Mesenchymal stem cell (in vitro differentiated cells and primary cell): Measurements from ENCODE around the gene MYCBPAP.

Experiments
- DNase-seq: peaks from one replicate; pipeline ENCODE4 v3.0.0-alpha.2; 2013
- H2AFZ ChIP-seq: one replicate; pipeline ENCODE4 v1.6.1; 2013; ENCODE audit warnings: low read depth, mild to moderate bottlenecking, control low read depth, inconsistent platforms, low read length, moderate library complexity
- H2AK5ac ChIP-seq: 2 replicates; pipeline ENCODE4 v1.6.1; 2013; ENCODE audit warnings: low read length, moderate library complexity, mild to moderate bottlenecking, inconsistent platforms; ENCODE audit not compliant: severe bottlenecking
- H2BK120ac ChIP-seq: one replicate; pipeline ENCODE4 v1.6.1; 2013; ENCODE audit warnings: low read depth, mild to moderate bottlenecking, inconsistent platforms, low read length, moderate library complexity
- H2BK12ac ChIP-seq, 2 experiments: one replicate each; pipeline ENCODE4 v1.6.1; 2013; ENCODE audit warnings: inconsistent platforms in 2 of 2, low read length in 2 of 2, mild to moderate bottlenecking in 2 of 2, moderate library complexity in 2 of 2, control low read depth in 1 of 2
- H2BK15ac ChIP-seq: one replicate; pipeline ENCODE4 v1.6.1; 2013; ENCODE audit warnings: mild to moderate bottlenecking, low read depth, inconsistent platforms; ENCODE audit not compliant: poor library complexity, severe bottlenecking
- H2BK5ac ChIP-seq: 2 replicates; pipeline ENCODE4 v1.6.1; 2013; ENCODE audit warnings: low read depth, mild to moderate bottlenecking, low read length, control low read depth, inconsistent platforms; ENCODE audit not compliant: poor library complexity, severe bottlenecking
- H3K14ac ChIP-seq, 2 experiments: one replicate each; pipeline ENCODE4 v1.6.1; 2013; ENCODE audit warnings: inconsistent platforms in 2 of 2, low read length in 2 of 2, control low read depth in 1 of 2, mild to moderate bottlenecking in 1 of 2, moderate library complexity in 1 of 2
- H3K18ac ChIP-seq, 2 experiments: one replicate each; pipeline ENCODE4 v1.6.1; 2013; ENCODE audit warnings: inconsistent platforms in 2 of 2, low read length in 2 of 2, control low read depth in 1 of 2, low read depth in 1 of 2, mild to moderate bottlenecking in 1 of 2
- H3K23ac ChIP-seq, 2 experiments: one replicate each; pipeline ENCODE4 v1.6.1; 2013; ENCODE audit warnings: inconsistent platforms in 2 of 2, low read length in 2 of 2, mild to moderate bottlenecking in 2 of 2, moderate library complexity in 2 of 2, control low read depth in 1 of 2
- H3K27ac ChIP-seq: 2 replicates; pipeline ENCODE4 v1.5.1; 2013; ENCODE audit warnings: mild to moderate bottlenecking, moderate library complexity, low read length, control low read depth, inconsistent platforms; ENCODE audit not compliant: poor library complexity, severe bottlenecking
- H3K27me3 ChIP-seq, 2 experiments: 2 replicates each; pipeline versions ENCODE4 v1.6.1 to v1.7.0; 2013; ENCODE audit warnings: low read length in 2 of 2, mild to moderate bottlenecking in 2 of 2, moderate library complexity in 2 of 2, control low read depth in 1 of 2, inconsistent platforms in 1 of 2; ENCODE audit not compliant: control insufficient read depth in 1 of 2, insufficient read depth in 1 of 2
- H3K36me3 ChIP-seq, 2 experiments: 2 replicates each; pipeline versions ENCODE4 v1.6.1 to v1.7.0; 2013; ENCODE audit warnings: low read length in 2 of 2, control low read depth in 1 of 2, inconsistent platforms in 1 of 2, low read depth in 1 of 2, mild to moderate bottlenecking in 1 of 2; ENCODE audit not compliant: insufficient read depth in 2 of 2, control insufficient read depth in 1 of 2
- H3K4ac ChIP-seq, 2 experiments: one replicate each; pipeline ENCODE4 v1.6.1; 2013; ENCODE audit warnings: inconsistent platforms in 2 of 2, low read length in 2 of 2, mild to moderate bottlenecking in 2 of 2, moderate library complexity in 2 of 2, control low read depth in 1 of 2, low read depth in 1 of 2
- H3K4me1 ChIP-seq: 2 replicates; pipeline ENCODE4 v1.6.1; 2013; ENCODE audit warnings: low read depth, low read length, control low read depth; ENCODE audit not compliant: control insufficient read depth, insufficient read depth
- H3K4me2 ChIP-seq: 2 replicates; pipeline ENCODE4 v1.6.1; 2013; ENCODE audit warnings: low read length, mild to moderate bottlenecking, inconsistent platforms; ENCODE audit not compliant: poor library complexity, severe bottlenecking
- H3K4me3 ChIP-seq, 2 experiments: 2 replicates each; pipeline versions ENCODE4 v1.5.1 to v1.7.0; 2013; ENCODE audit warnings: low read length in 2 of 2, mild to moderate bottlenecking in 2 of 2, control low read depth in 1 of 2, low read depth in 1 of 2; ENCODE audit not compliant: insufficient read depth in 1 of 2
- H3K79me1 ChIP-seq: replicated peaks from 2 replicates; pipeline ENCODE4 v1.6.1; 2013; ENCODE audit warnings: mild to moderate bottlenecking, control low read depth, low read length, inconsistent platforms; ENCODE audit not compliant: poor library complexity, severe bottlenecking
- H3K9ac ChIP-seq: 2 replicates; pipeline ENCODE4 v1.7.0; 2013; ENCODE audit warnings: mild to moderate bottlenecking, low read length, moderate library complexity
- H3K9me3 ChIP-seq: 2 replicates; pipeline ENCODE4 v1.7.0; 2013; ENCODE audit warnings: mild to moderate bottlenecking, low read length; ENCODE audit not compliant: control insufficient read depth
- H4K8ac ChIP-seq: one replicate; pipeline ENCODE4 v1.6.1; 2013; ENCODE audit warnings: inconsistent platforms, mild to moderate bottlenecking, low read length, moderate library complexity
- H4K91ac ChIP-seq: one replicate; pipeline ENCODE4 v1.6.1; 2013; ENCODE audit warnings: mild to moderate bottlenecking, low read length, inconsistent platforms
- WGBS: methylation state at CpG from one replicate; pipeline ENCODE4 v1.1.7; 2013; ENCODE audit warnings: mixed read lengths; 5-methylcytosine and 5-hydroxymethylcytosine counted together

Gene MYCBPAP

DNA sequence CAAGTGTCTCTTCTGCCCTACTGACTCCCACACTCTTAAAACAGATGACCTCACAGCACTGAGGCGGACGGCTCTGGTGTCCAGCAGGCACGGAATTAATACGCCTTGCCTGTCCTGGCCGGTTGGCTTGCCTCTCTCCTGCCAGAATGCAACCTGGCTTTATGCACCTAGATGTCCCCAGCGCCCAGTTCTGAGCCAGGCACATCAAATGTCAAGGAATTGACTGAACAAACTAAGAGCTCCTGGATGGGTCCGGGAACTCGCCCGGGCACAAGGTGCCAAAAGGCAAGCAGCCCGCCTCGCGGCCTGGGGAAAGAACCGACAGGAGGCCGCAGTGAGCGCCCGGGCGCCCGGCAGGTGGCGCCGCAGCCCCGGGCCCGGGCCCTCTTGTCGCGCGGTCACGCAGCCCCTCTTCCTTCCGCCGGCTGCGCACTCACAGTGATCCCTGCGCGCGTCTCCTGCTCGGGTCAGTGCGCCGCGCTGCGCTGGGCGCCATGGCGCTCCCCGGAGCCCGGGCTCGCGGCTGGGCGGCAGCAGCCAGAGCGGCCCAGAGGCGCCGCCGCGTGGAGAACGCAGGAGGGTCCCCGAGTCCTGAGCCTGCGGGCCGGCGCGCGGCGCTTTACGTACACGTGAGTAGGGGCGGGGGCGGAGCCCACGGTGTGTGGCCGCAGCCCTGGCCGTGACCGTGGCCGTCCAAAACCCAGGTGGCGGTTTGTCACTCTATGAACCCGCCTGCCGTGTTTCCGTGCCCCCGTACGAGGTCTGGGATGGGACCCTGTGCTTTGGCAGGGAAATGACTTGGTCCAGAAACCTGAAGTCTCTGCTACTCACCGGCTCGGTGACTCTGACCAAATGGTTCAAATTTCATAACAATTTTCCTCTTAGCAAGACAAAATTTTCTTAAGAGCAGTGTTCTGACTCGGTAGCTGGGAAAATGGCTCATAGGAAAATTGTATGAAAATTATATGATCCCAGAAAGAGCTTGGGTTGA, 29.6 kb upstream of the MYCBPAP start, which contains the start of gene RSAD1:
TSS of gene RSAD1 (plus strand) at position 470 of the 991 bp plus-strand sequence. CDS start at position 495, 25 bp downstream.
- Histone ChIP-seq H4K8ac (peak within 1 kb of the TSS; percentile 69), H3K18ac (peak within 1 kb of the TSS; percentile 30 to 96), H2BK12ac (peak within 1 kb of the TSS in 1 of 2 experiments; percentile 57), H3K9me3 (no peaks in the 10 kb centered on the region), H3K23ac (peak within 1 kb of the TSS in 1 of 2 experiments; percentile 96), H3K4me2 (peak within 1 kb of the TSS; percentile 93), H3K27me3 (peaks cover 0 to 9% of the 10 kb centered on the region in 2 experiments), H3K4ac (peak within 1 kb of the TSS in 1 of 2 experiments; percentile 9), H3K4me3 (peak within 1 kb of the TSS; percentile 87 to 98), H2BK120ac (no peak within 1 kb of the TSS), H3K36me3 (peaks cover 24 to 29% of the 10 kb centered on the region in 2 experiments), H3K79me1 (peaks cover 21% of the 10 kb centered on the region), H2AFZ (peak within 1 kb of the TSS; percentile 83), H3K9ac (peak within 1 kb of the TSS; percentile 96), H2BK5ac (peak within 1 kb of the TSS; percentile 58), H3K4me1 (peaks cover 12% of the 10 kb centered on the region), H2AK5ac (no peak within 1 kb of the TSS), H3K14ac (peak within 1 kb of the TSS in 1 of 2 experiments; percentile 81), H3K27ac (peak within 1 kb of the TSS; percentile 74), H2BK15ac (peak within 1 kb of the TSS; percentile 13), H4K91ac (no peak within 1 kb of the TSS)
- WGBS: 6% methylated on average over 71 of the region's 75 CpGs
- DNase-seq: peak; percentile 89

DNA sequence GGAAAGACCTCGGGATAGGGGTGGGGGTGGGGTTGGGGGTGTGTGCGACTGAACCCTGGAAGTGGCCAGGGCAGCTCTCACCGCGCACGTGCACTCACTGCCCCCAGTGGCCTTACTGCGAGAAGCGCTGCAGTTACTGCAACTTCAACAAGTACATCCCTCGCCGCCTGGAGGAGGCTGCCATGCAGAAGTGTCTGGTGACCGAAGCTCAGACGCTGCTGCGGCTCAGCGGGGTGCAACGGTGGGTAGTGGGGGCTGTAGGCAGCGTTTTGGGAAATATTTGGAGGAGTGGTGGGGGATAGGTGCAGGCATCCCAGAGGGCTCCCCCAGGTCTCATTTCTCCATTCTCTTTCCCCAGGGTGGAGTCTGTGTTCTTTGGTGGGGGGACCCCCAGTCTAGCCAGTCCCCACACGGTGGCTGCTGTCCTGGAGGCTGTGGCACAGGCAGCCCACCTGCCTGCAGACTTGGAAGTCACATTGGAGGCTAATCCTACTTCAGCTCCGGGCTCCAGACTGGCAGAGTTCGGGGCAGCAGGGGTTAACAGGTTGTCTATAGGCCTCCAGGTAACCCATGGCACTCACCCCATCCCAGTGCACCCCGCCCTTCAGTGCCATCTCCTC, 28.6 kb upstream of the MYCBPAP start:
- H3K4me1 ChIP-seq: peaks cover 12% of the 10 kb centered on the region
- 19% methylated on average over 18 of the region's 19 CpGs for WGBS
- no peak overlapping the region for H2BK12ac ChIP-seq

DNA sequence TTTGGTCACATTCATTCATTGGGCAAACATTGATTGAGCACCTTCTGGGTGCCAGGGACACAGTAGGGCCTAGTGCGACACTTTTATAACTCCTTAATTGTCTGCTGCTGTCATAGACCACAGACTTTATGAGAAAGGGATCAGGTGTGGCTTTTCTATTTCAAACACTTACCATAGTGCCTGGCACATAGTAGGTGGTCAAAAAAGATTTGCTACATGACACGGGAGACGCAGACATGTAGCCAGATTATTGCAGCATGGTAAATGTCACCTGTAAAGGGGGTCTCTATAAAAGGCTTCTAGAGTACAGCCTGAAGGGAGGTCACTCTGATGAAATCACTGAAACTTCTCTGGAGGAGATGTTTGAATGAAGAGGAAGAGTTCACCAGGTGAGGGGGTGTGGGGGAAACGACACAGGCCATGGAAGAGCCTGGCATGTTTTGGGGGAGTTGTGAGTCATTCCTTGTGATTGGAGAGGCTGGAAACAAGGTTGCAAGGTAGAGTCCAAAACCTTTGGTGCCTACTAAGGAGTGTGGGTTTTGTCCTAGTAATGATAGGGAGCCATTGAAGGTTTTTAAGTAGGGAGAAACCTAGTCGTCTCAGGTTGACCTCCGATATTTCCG, 28.0 kb upstream of the MYCBPAP start:
- no peak for DNase-seq
- H3K4me2 ChIP-seq: peak overlapping the region; percentile 93
- no peak overlapping the region for H3K23ac ChIP-seq

More for the DNA sequence above, 28.6 kb upstream of the MYCBPAP start:
- Histone ChIP-seq H3K4ac (peak overlapping the region in 1 of 2 experiments; percentile 9), H3K9me3 (no peaks in the 10 kb centered on the region), H2BK120ac (no peak overlapping the region), H4K91ac (no peak overlapping the region), H3K9ac (peak overlapping the region; percentile 96), H2BK15ac (no peak overlapping the region), H2AK5ac (peak overlapping the region; percentile 16), H3K4me2 (peak overlapping the region; percentile 93), H3K36me3 (peaks cover 29 to 31% of the 10 kb centered on the region in 2 experiments), H3K79me1 (peaks cover 25% of the 10 kb centered on the region), H2BK5ac (no peak overlapping the region), H3K4me3 (peak overlapping the region; percentile 28 to 98), H3K27me3 (peaks cover 0 to 4% of the 10 kb centered on the region in 2 experiments), H3K18ac (no peak overlapping the region), H3K23ac (no peak overlapping the region), H3K14ac (no peak overlapping the region), H2AFZ (no peak overlapping the region), H3K27ac (no peak overlapping the region), H4K8ac (no peak overlapping the region)
- DNase-seq: peak; percentile 90

More for the DNA sequence above, 28.0 kb upstream of the MYCBPAP start:
- no peak overlapping the region for H4K91ac ChIP-seq
- no peak overlapping the region for H2BK120ac ChIP-seq
- peaks cover 25% of the 10 kb centered on the region for H3K79me1 ChIP-seq
- H3K27me3 ChIP-seq: peaks cover 0 to 4% of the 10 kb centered on the region in 2 experiments
- peak overlapping the region; percentile 16 for H2AK5ac ChIP-seq
- H3K4me1 ChIP-seq: peaks cover 12% of the 10 kb centered on the region
- no peak overlapping the region for H4K8ac ChIP-seq
- no peak overlapping the region for H2BK15ac ChIP-seq
- H2BK12ac ChIP-seq: no peak overlapping the region
- no peak overlapping the region for H3K27ac ChIP-seq
- H2BK5ac ChIP-seq: no peak overlapping the region
- H3K18ac ChIP-seq: no peak overlapping the region
- no peaks in the 10 kb centered on the region for H3K9me3 ChIP-seq
- H3K36me3 ChIP-seq: peaks cover 33 to 34% of the 10 kb centered on the region in 2 experiments
- H3K14ac ChIP-seq: no peak overlapping the region
- peak overlapping the region; percentile 96 for H3K9ac ChIP-seq
- H3K4me3 ChIP-seq: peak overlapping the region in 1 of 2 experiments; percentile 98
- 98% methylated on average over 4 of the region's 7 CpGs for WGBS
- no peak overlapping the region for H2AFZ ChIP-seq
- no peak overlapping the region for H3K4ac ChIP-seq
